ENCODE data around the gene ENPP3. TPM values are rescaled to one million over a fixed set of nuclear protein-coding genes. Genes with fewer than 3 reads are reported as not detected.

The ENPP3 gene
- total and polyA plus RNA-seq, 3 donors from 2014 or later = 1.6 to 3.3 (median 2.8) TPM

- DNase-seq = no peak
- Histone ChIP-seq H3K4me3 (no peak overlapping the region), H3K27ac (no peak overlapping the region), H3K9me3 (no peaks in the 10 kb centered on the region), H3K27me3 (no peaks in the 10 kb centered on the region), H3K4me1 (no peaks in the 10 kb centered on the region), H3K36me3 (ENCODE audit: low read depth, missing control alignments) (no peaks in the 10 kb centered on the region)
- intact Hi-C loops (cut with DNase I; ENCODE audit: low total_unique reads) = no loop called here
- WGBS, 2 donors = 90 to 92% methylated on average over 6 of the region's 6 CpGs
- TF ChIP-seq, protein P1, sequence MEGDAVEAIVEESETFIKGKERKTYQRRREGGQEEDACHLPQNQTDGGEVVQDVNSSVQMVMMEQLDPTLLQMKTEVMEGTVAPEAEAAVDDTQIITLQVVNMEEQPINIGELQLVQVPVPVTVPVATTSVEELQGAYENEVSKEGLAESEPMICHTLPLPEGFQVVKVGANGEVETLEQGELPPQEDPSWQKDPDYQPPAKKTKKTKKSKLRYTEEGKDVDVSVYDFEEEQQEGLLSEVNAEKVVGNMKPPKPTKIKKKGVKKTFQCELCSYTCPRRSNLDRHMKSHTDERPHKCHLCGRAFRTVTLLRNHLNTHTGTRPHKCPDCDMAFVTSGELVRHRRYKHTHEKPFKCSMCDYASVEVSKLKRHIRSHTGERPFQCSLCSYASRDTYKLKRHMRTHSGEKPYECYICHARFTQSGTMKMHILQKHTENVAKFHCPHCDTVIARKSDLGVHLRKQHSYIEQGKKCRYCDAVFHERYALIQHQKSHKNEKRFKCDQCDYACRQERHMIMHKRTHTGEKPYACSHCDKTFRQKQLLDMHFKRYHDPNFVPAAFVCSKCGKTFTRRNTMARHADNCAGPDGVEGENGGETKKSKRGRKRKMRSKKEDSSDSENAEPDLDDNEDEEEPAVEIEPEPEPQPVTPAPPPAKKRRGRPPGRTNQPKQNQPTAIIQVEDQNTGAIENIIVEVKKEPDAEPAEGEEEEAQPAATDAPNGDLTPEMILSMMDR (IDR thresholded peaks at IDR 0.05) = no peak
- no peak for TF ChIP-seq POLR2A (IDR thresholded peaks at IDR 0.05)
Observed at GRCh38 chr6:131683479-131683878, 46.4 kb downstream of the ENPP3 start.

DNA sequence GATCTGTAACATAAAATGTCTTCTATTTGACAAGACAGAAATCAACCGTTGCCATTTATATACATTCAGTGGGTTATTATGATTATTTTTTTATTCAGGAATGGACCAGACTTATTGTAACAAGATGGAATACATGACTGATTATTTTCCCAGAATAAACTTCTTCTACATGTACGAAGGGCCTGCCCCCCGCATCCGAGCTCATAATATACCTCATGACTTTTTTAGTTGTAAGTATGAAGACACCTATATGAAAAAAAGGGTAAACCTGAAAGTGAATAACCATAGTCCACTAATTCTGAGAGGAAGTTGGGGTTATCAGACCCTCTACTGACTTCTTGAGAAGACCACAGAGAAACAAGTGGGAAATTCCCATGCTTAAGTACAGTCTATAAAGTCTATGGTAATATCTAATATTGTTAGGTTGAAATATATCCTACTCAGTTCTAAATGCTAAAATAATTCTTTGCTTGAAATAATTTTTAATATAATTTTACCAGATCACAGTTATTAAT, 48.2 kb downstream of the ENPP3 start:
- DNase-seq = no peak
- Histone ChIP-seq H3K27ac (no peak overlapping the region), H3K4me1 (no peaks in the 10 kb centered on the region), H3K36me3 (ENCODE audit: low read depth, missing control alignments) (no peaks in the 10 kb centered on the region), H3K9me3 (no peaks in the 10 kb centered on the region), H3K4me3 (no peak overlapping the region), H3K27me3 (no peaks in the 10 kb centered on the region)
- no peak for TF ChIP-seq POLR2A (IDR thresholded peaks at IDR 0.05)
- WGBS, 2 donors = 92 to 95% methylated on average over 4 of the region's 4 CpGs
- intact Hi-C loops (cut with DNase I; ENCODE audit: low total_unique reads) = no loop called here

DNA sequence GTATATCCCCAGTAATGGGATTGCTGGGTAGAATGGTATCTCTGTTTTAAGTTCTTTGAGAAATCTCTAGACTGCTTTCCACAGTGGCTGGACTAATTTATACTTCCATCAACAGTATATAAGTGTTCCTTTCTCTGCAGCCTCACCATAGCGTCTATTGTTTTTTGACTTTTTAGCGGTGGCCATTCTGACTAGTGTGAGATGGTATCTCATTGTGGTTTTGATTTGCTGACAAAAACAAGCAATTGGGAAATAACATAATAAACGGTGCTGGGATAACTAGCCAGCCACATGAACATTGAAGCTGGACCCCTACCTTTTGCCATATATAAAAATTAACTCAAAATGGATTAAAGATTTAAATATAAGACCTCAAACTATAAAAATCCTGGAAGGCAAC, 49.9 kb downstream of the ENPP3 start:
- DNase-seq = no peak
- WGBS, 2 donors = 93 to 94% methylated on average over 3 of the region's 3 CpGs
- no peak overlapping the region for H3K27ac ChIP-seq
- H3K27me3 ChIP-seq = no peaks in the 10 kb centered on the region
- H3K4me1 ChIP-seq = no peaks in the 10 kb centered on the region
- no peaks in the 10 kb centered on the region for H3K9me3 ChIP-seq
- no peak overlapping the region for H3K4me3 ChIP-seq
- H3K36me3 ChIP-seq (ENCODE audit: low read depth, missing control alignments) = no peaks in the 10 kb centered on the region
- intact Hi-C loops (cut with DNase I; ENCODE audit: low total_unique reads) = no loop called here
- TF ChIP-seq POLR2A (IDR thresholded peaks at IDR 0.05) = no peak
- TF ChIP-seq, protein P1 (IDR thresholded peaks at IDR 0.05) = no peak

GRCh38 chr6:131688286-131688685, 51.2 kb downstream of the ENPP3 start:
- TF ChIP-seq, protein P1 (IDR thresholded peaks at IDR 0.05) = no peak
- TF ChIP-seq POLR2A (IDR thresholded peaks at IDR 0.05) = no peak
- no peak overlapping the region for H3K4me3 ChIP-seq
- DNase-seq = no peak
- H3K27me3 ChIP-seq = no peaks in the 10 kb centered on the region
- H3K9me3 ChIP-seq = no peaks in the 10 kb centered on the region
- 88 to 94% methylated on average over 1 of the region's 1 CpG for WGBS, 2 donors
- no peak overlapping the region for H3K27ac ChIP-seq
- intact Hi-C loops (cut with DNase I; ENCODE audit: low total_unique reads) = no loop called here
- H3K36me3 ChIP-seq (ENCODE audit: low read depth, missing control alignments) = no peaks in the 10 kb centered on the region
- H3K4me1 ChIP-seq = no peaks in the 10 kb centered on the region

GRCh38 chr6:131692031-131692430, 54.9 kb downstream of the ENPP3 start:
- TF ChIP-seq, protein P1 (IDR thresholded peaks at IDR 0.05) = no peak
- TF ChIP-seq POLR2A (IDR thresholded peaks at IDR 0.05) = no peak
- H3K27ac ChIP-seq = no peak overlapping the region
- H3K27me3 ChIP-seq = no peaks in the 10 kb centered on the region
- intact Hi-C loops (cut with DNase I; ENCODE audit: low total_unique reads) = no loop called here
- H3K36me3 ChIP-seq (ENCODE audit: low read depth, missing control alignments) = no peaks in the 10 kb centered on the region
- H3K4me3 ChIP-seq = no peak overlapping the region
- 51 to 72% methylated on average over 1 of the region's 1 CpG for WGBS, 2 donors
- no peaks in the 10 kb centered on the region for H3K9me3 ChIP-seq
- H3K4me1 ChIP-seq = no peaks in the 10 kb centered on the region
- DNase-seq = no peak

All from testis (tissue), 3 donors.